ENCODE results near the gene PGM5.

The PGM5 gene

GRCh38 chr9:68433531-68434110 is 77.2 kb downstream of the PGM5 start:
- no peak overlapping the region for H3K4me3 ChIP-seq (ENCODE audit: low read depth, low read length)
- H3K27ac ChIP-seq: no peak overlapping the region
- no peak for DNase-seq
- H3K9me3 ChIP-seq (ENCODE audit: severe bottlenecking): no peaks in the 10 kb centered on the region
- TF ChIP-seq, protein P1, sequence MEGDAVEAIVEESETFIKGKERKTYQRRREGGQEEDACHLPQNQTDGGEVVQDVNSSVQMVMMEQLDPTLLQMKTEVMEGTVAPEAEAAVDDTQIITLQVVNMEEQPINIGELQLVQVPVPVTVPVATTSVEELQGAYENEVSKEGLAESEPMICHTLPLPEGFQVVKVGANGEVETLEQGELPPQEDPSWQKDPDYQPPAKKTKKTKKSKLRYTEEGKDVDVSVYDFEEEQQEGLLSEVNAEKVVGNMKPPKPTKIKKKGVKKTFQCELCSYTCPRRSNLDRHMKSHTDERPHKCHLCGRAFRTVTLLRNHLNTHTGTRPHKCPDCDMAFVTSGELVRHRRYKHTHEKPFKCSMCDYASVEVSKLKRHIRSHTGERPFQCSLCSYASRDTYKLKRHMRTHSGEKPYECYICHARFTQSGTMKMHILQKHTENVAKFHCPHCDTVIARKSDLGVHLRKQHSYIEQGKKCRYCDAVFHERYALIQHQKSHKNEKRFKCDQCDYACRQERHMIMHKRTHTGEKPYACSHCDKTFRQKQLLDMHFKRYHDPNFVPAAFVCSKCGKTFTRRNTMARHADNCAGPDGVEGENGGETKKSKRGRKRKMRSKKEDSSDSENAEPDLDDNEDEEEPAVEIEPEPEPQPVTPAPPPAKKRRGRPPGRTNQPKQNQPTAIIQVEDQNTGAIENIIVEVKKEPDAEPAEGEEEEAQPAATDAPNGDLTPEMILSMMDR (IDR thresholded peaks at IDR 0.05; ENCODE audit: low read depth, low read length): no peak
- peaks cover 61% of the 10 kb centered on the region for H3K27me3 ChIP-seq (ENCODE audit: insufficient read depth, low read depth, severe bottlenecking)
- no peaks in the 10 kb centered on the region for H3K36me3 ChIP-seq

DNA sequence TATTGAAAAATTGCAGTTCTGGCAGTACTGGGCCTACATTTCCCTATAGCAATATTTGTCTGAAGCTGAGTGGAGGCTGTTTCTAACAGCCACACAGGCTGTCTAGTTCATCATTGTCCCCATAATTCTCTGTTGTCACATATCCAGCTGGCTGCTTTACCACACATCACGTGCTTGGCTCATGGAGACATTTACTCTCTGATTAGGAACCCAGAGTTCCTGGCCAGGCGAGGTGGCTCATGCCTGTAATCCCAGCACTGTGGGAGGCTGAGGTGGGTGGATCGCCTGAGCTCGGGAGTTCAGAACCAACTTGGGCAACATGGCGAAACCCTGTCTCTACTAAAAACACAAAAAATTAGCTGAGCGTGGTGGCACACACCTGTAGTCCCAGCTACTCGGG is 81.4 kb downstream of the PGM5 start:
- no peak for DNase-seq
- Histone ChIP-seq H3K4me3 (ENCODE audit: low read depth, low read length) (no peak overlapping the region), H3K9me3 (ENCODE audit: severe bottlenecking) (peaks cover 6% of the 10 kb centered on the region), H3K27ac (no peak overlapping the region), H3K27me3 (ENCODE audit: insufficient read depth, low read depth, severe bottlenecking) (peaks cover 33% of the 10 kb centered on the region), H3K36me3 (no peaks in the 10 kb centered on the region)
- TF ChIP-seq, protein P1 (IDR thresholded peaks at IDR 0.05; ENCODE audit: low read depth, low read length): no peak

GRCh38 chr9:68443624-68444023 is 87.2 kb downstream of the PGM5 start:
- DNase-seq: no peak
- Histone ChIP-seq H3K4me3 (ENCODE audit: low read depth, low read length) (no peak overlapping the region), H3K27ac (no peak overlapping the region), H3K9me3 (ENCODE audit: severe bottlenecking) (peaks cover 6% of the 10 kb centered on the region), H3K36me3 (no peaks in the 10 kb centered on the region), H3K27me3 (ENCODE audit: insufficient read depth, low read depth, severe bottlenecking) (peaks cover 30% of the 10 kb centered on the region)
- TF ChIP-seq, protein P1 (IDR thresholded peaks at IDR 0.05; ENCODE audit: low read depth, low read length): no peak

DNA sequence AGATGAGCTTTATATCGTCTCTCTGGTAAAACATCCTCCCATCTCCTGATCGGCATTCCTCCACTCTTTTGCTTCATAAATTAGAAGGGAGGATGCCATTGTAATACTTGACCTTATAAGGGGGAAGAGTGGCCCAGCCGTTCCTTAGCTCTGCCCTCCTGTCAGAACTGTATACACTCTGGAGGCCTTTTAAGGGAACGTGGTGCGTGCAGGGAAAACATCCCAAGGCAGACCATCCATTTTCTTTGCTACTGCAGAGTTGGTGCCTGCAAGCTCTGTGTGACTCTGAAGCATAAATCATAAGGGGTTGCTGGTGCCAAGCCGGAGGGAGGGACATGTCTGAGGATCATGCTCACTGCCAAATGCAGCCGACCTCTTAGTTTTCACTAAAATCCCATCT is 90.4 kb downstream of the PGM5 start:
- H3K36me3 ChIP-seq: no peaks in the 10 kb centered on the region
- TF ChIP-seq, protein P1 (IDR thresholded peaks at IDR 0.05; ENCODE audit: low read depth, low read length): no peak
- H3K4me3 ChIP-seq (ENCODE audit: low read depth, low read length): no peak overlapping the region
- peaks cover 51% of the 10 kb centered on the region for H3K27me3 ChIP-seq (ENCODE audit: insufficient read depth, low read depth, severe bottlenecking)
- no peak overlapping the region for H3K27ac ChIP-seq
- no peak for DNase-seq
- peaks cover 2% of the 10 kb centered on the region for H3K9me3 ChIP-seq (ENCODE audit: severe bottlenecking)

GRCh38 chr9:68447611-68448010 is 91.2 kb downstream of the PGM5 start:
- Histone ChIP-seq H3K27me3 (ENCODE audit: insufficient read depth, low read depth, severe bottlenecking) (peaks cover 51% of the 10 kb centered on the region), H3K36me3 (no peaks in the 10 kb centered on the region), H3K27ac (no peak overlapping the region), H3K9me3 (ENCODE audit: severe bottlenecking) (no peaks in the 10 kb centered on the region), H3K4me3 (ENCODE audit: low read depth, low read length) (no peak overlapping the region)
- TF ChIP-seq, protein P1 (IDR thresholded peaks at IDR 0.05; ENCODE audit: low read depth, low read length): no peak
- DNase-seq: no peak
